ENCODE data around the gene AGPAT4.
A peak's percentile ranks its signal among the peaks of the same experiment; 100 is the strongest.

Gene AGPAT4

GRCh38 chr6:161281092-161281491 lies 7.2 kb upstream of the AGPAT4 start:
- no peak for DNase-seq (ENCODE audit: low spot score)

- no peak for DNase-seq (ENCODE audit: low spot score)
These were observed 6.0 kb upstream of the AGPAT4 start for GRCh38 chr6:161279677-161280415.

- DNase-seq (ENCODE audit: low spot score) = no peak
These were observed 2.8 kb upstream of the AGPAT4 start for GRCh38 chr6:161276605-161277155.

- DNase-seq (ENCODE audit: low spot score) = no peak
These were observed 1.0 kb upstream of the AGPAT4 start for GRCh38 chr6:161274898-161275297.

GRCh38 chr6:161274488-161274858 lies 612 bp upstream of the AGPAT4 start:
- no peak for DNase-seq (ENCODE audit: low spot score)

GRCh38 chr6:161273274-161273751 lies 548 bp downstream of the AGPAT4 start:
- peak; percentile 77 for DNase-seq (ENCODE audit: low spot score)

GRCh38 chr6:161272635-161273273 lies 1.1 kb downstream of the AGPAT4 start:
- DNase-seq (ENCODE audit: low spot score) = no peak

GRCh38 chr6:161271343-161272030 lies 2.4 kb downstream of the AGPAT4 start:
- no peak for DNase-seq (ENCODE audit: low spot score)

- DNase-seq (ENCODE audit: low spot score) = no peak
These were observed 3.7 kb downstream of the AGPAT4 start for GRCh38 chr6:161270116-161270515.

- no peak for DNase-seq (ENCODE audit: low spot score)
These were observed 4.6 kb downstream of the AGPAT4 start for GRCh38 chr6:161269310-161269709.

GRCh38 chr6:161268531-161269210 lies 5.2 kb downstream of the AGPAT4 start:
- DNase-seq (ENCODE audit: low spot score) = no peak

- DNase-seq (ENCODE audit: low spot score) = no peak
These were observed 7.2 kb downstream of the AGPAT4 start for GRCh38 chr6:161266513-161267230.

GRCh38 chr6:161265975-161266374 lies 7.9 kb downstream of the AGPAT4 start:
- no peak for DNase-seq (ENCODE audit: low spot score)

GRCh38 chr6:161265554-161265953 lies 8.3 kb downstream of the AGPAT4 start:
- no peak for DNase-seq (ENCODE audit: low spot score)

GRCh38 chr6:161264181-161264580 lies 9.7 kb downstream of the AGPAT4 start:
- no peak for DNase-seq (ENCODE audit: low spot score)

GRCh38 chr6:161261816-161262215 lies 12.0 kb downstream of the AGPAT4 start:
- DNase-seq (ENCODE audit: low spot score) = no peak

- DNase-seq (ENCODE audit: low spot score) = no peak
These were observed 12.5 kb downstream of the AGPAT4 start for GRCh38 chr6:161261325-161261724.

GRCh38 chr6:161259302-161259701 lies 14.6 kb downstream of the AGPAT4 start:
- DNase-seq (ENCODE audit: low spot score) = no peak

- DNase-seq (ENCODE audit: low spot score) = no peak
These were observed 15.9 kb downstream of the AGPAT4 start for GRCh38 chr6:161257793-161258457.

GRCh38 chr6:161256407-161256806 lies 17.5 kb downstream of the AGPAT4 start:
- no peak for DNase-seq (ENCODE audit: low spot score)

- DNase-seq (ENCODE audit: low spot score) = no peak
These were observed 18.3 kb downstream of the AGPAT4 start for GRCh38 chr6:161255518-161255917.

All from left forelimb (tissue), 1 donor.